NOMO-1 (cell line): Measurements from ENCODE around the gene PDIK1L.
"Not testable (repeated sequence)": the region's sequence is repeated elsewhere in the genome, so short reads cannot be mapped to it uniquely, and the experiment has no call there.

ENCODE experiments used
- DNase-seq, 2 experiments: peaks; one replicate each; lab custom pipeline; 2025; ENCODE audit not compliant: unreplicated experiment in 2 of 2; lab: John Stamatoyannopoulos, UW

The PDIK1L gene

GRCh38 chr1:26089125-26089524 is 22.5 kb upstream of the PDIK1L start:
- no peak for DNase-seq

- DNase-seq = no peak
Observed at GRCh38 chr1:26090893-26091292, 20.7 kb upstream of the PDIK1L start.

- DNase-seq = no peak
Observed at GRCh38 chr1:26092422-26092821, 19.2 kb upstream of the PDIK1L start.

- not testable (repeated sequence) for DNase-seq
Observed at GRCh38 chr1:26093569-26093968, 18.1 kb upstream of the PDIK1L start.

GRCh38 chr1:26094076-26094669 is 17.5 kb upstream of the PDIK1L start:
- DNase-seq = no peak

- no peak for DNase-seq
Observed at GRCh38 chr1:26094677-26095383, 16.8 kb upstream of the PDIK1L start.

- DNase-seq = no peak
Observed at GRCh38 chr1:26096471-26096870, 15.2 kb upstream of the PDIK1L start.

- DNase-seq = no peak
Observed at GRCh38 chr1:26097696-26098095, 13.9 kb upstream of the PDIK1L start.

- no peak for DNase-seq
Observed at GRCh38 chr1:26098602-26099001, 13.0 kb upstream of the PDIK1L start.

GRCh38 chr1:26099780-26100179 is 11.8 kb upstream of the PDIK1L start:
- DNase-seq = no peak

- not testable (repeated sequence) for DNase-seq
Observed at GRCh38 chr1:26100204-26100603, 11.4 kb upstream of the PDIK1L start.

GRCh38 chr1:26102119-26102518 is 9.5 kb upstream of the PDIK1L start:
- DNase-seq = no peak

- DNase-seq = no peak
Observed at GRCh38 chr1:26102526-26102925, 9.1 kb upstream of the PDIK1L start.

GRCh38 chr1:26105226-26105548 is 6.4 kb upstream of the PDIK1L start:
- DNase-seq = not testable (repeated sequence)

GRCh38 chr1:26109229-26110164 is 2.1 kb upstream of the PDIK1L start:
- DNase-seq = no peak

- peak; percentile 63 to 68 for DNase-seq
Observed at GRCh38 chr1:26110731-26111529, 694 bp upstream of the PDIK1L start.

GRCh38 chr1:26112407-26112775 is 767 bp downstream of the PDIK1L start:
- DNase-seq = peak; percentile 29 to 57

- no peak for DNase-seq
Observed at GRCh38 chr1:26114165-26114927, 2.7 kb downstream of the PDIK1L start.

- DNase-seq = peak; percentile 53 to 67
Observed at GRCh38 chr1:26119892-26120608, 8.4 kb downstream of the PDIK1L start.
